H1 (cell line): ENCODE results near the gene CHST1. TPM values are rescaled to one million over a fixed set of nuclear protein-coding genes. Genes with fewer than 3 reads are reported as not detected.

Experiments
- CTCF ChIA-PET: fragments of 300-600 bp; sonication (Branson Sonifier 250); formaldehyde crosslinking; loops from one replicate; lab custom pipeline; 2021; ENCODE audit not compliant: partially characterized antibody; lab: Charles Lee
- POLR2A ChIA-PET: fragments of 300-600 bp; sonication (Branson Sonifier 250); formaldehyde crosslinking; loops from one replicate; lab custom pipeline; 2021; ENCODE audit warnings: inconsistent platforms; ENCODE audit not compliant: partially characterized antibody; lab: Charles Lee
- DNase-seq, 2 experiments: peaks; one replicate each; pipeline versions ENCODE4 v3.0.0 to v3.0.0-alpha.2; 2010 to 2022; ENCODE audit warnings: low spot score in 2 of 2, low read depth in 1 of 2, mixed read lengths in 1 of 2
- FAIRE-seq: peaks from 2 replicates; lab custom pipeline; 2011; peaks lifted over from hg19 to GRCh38; lab: Jason Lieb, UNC
- H2AFZ ChIP-seq: 2 replicates; pipeline ENCODE4 v1.8.1; 2012; ENCODE audit warnings: low read length, inconsistent platforms
- H2AK5ac ChIP-seq: 2 replicates; pipeline ENCODE4 v1.6.1; 2013; ENCODE audit warnings: low read depth, low read length
- H2BK120ac ChIP-seq: replicated peaks from 2 replicates; pipeline ENCODE3; 2013; ENCODE audit warnings: low read depth, low read length, inconsistent platforms
- H2BK12ac ChIP-seq: 2 replicates; pipeline ENCODE4 v1.6.1; 2013; ENCODE audit warnings: low read depth, low read length
- H2BK15ac ChIP-seq: 2 replicates; pipeline ENCODE4 v1.6.1; 2013; ENCODE audit warnings: low read length
- H2BK20ac ChIP-seq: 2 replicates; pipeline ENCODE4 v1.6.1; 2013; ENCODE audit warnings: low read length
- H2BK5ac ChIP-seq: 2 replicates; pipeline ENCODE4 v1.6.1; 2013; ENCODE audit warnings: low read depth, low read length
- H3K14ac ChIP-seq: 2 replicates; pipeline ENCODE4 v1.6.1; 2013; ENCODE audit warnings: inconsistent platforms; ENCODE audit not compliant: insufficient read length
- H3K18ac ChIP-seq: 2 replicates; pipeline ENCODE4 v1.6.1; 2013; ENCODE audit warnings: low read length; ENCODE audit errors: extremely low read depth
- H3K23ac ChIP-seq: 2 replicates; pipeline ENCODE4 v1.6.1; 2013; ENCODE audit warnings: inconsistent platforms; ENCODE audit not compliant: insufficient read length
- H3K23me2 ChIP-seq: 2 replicates; pipeline ENCODE4 v1.6.1; 2013; ENCODE audit warnings: low read depth, low read length
- H3K27ac ChIP-seq: 2 replicates; pipeline ENCODE4 v1.6.1; 2011; ENCODE audit warnings: low read depth, low read length, inconsistent platforms
- H3K27me3 ChIP-seq, 4 experiments: replicated peaks in 1 of 4; 1 replicate in 1 of 4; 2 replicates in 3 of 4; pipeline versions ENCODE4 v1.6.1 to v1.8.1; 2011 to 2013; ENCODE audit warnings: low read length in 3 of 4, mild to moderate bottlenecking in 3 of 4, inconsistent platforms in 2 of 4, mixed read lengths in 2 of 4, moderate library complexity in 1 of 4; ENCODE audit not compliant: control insufficient read depth in 3 of 4, insufficient read depth in 3 of 4; ENCODE audit errors: extremely low read depth in 1 of 4
- H3K36me3 ChIP-seq, 4 experiments: 2 replicates each; pipeline versions ENCODE4 v1.6.1 to v1.8.1; 2011 to 2013; ENCODE audit warnings: mild to moderate bottlenecking in 4 of 4, low read length in 3 of 4, moderate library complexity in 2 of 4, control low read depth in 1 of 4, inconsistent platforms in 1 of 4; ENCODE audit not compliant: insufficient read depth in 4 of 4, control insufficient read depth in 2 of 4
- H3K4ac ChIP-seq: replicated peaks from 2 replicates; pipeline ENCODE3; 2013; ENCODE audit warnings: low read length, low read depth, mixed read lengths, inconsistent platforms; ENCODE audit not compliant: insufficient read length
- H3K4me1 ChIP-seq, 4 experiments: replicated peaks in 1 of 4; 1 replicate in 1 of 4; 2 replicates in 3 of 4; pipeline versions ENCODE4 v1.6.1 to v1.8.1; 2011 to 2013; ENCODE audit warnings: low read length in 3 of 4, inconsistent platforms in 2 of 4, mixed read lengths in 1 of 4; ENCODE audit not compliant: insufficient read depth in 4 of 4, control insufficient read depth in 3 of 4
- H3K4me2 ChIP-seq, 2 experiments: 2 replicates each; pipeline versions ENCODE4 v1.6.1 to v1.8.1; 2011 to 2013; ENCODE audit warnings: low read depth in 2 of 2, low read length in 2 of 2, control low read depth in 1 of 2, inconsistent platforms in 1 of 2, mild to moderate bottlenecking in 1 of 2; ENCODE audit not compliant: insufficient read depth in 1 of 2
- H3K4me3 ChIP-seq, 4 experiments: fragments of 200-600, 300-600 bp in 1 of 4; sonication (generic), shearing (Covaris generic), sonication (Bioruptor Twin) in 1 of 4; 2 replicates each; pipeline versions ENCODE4 v1.5.1 to v1.8.1; 2011 to 2016; ENCODE audit warnings: low read length in 4 of 4, low read depth in 3 of 4, control low read depth in 2 of 4, inconsistent platforms in 2 of 4, mild to moderate bottlenecking in 2 of 4, mixed read lengths in 1 of 4, moderate library complexity in 1 of 4; ENCODE audit not compliant: insufficient read depth in 2 of 4; ENCODE audit errors: extremely low read depth in 1 of 4
- H3K56ac ChIP-seq: replicated peaks from 2 replicates; pipeline ENCODE3; 2013; ENCODE audit warnings: low read depth, mild to moderate bottlenecking, mixed read lengths, low read length, inconsistent platforms; ENCODE audit not compliant: insufficient read length
- H3K79me1 ChIP-seq: 2 replicates; pipeline ENCODE4 v1.6.1; 2013; ENCODE audit warnings: low read depth, low read length, control low read depth
- H3K79me2 ChIP-seq, 2 experiments: 2 replicates each; pipeline versions ENCODE4 v1.6.1 to v1.8.1; 2012 to 2013; ENCODE audit warnings: low read length in 2 of 2, mild to moderate bottlenecking in 2 of 2, inconsistent platforms in 1 of 2; ENCODE audit not compliant: insufficient read depth in 2 of 2, control insufficient read depth in 1 of 2
- H3K9ac ChIP-seq, 4 experiments: replicated peaks in 1 of 4; 1 replicate in 1 of 4; 2 replicates in 3 of 4; pipeline versions ENCODE4 v1.6.1 to v1.8.1; 2011 to 2013; ENCODE audit warnings: low read depth in 3 of 4, low read length in 3 of 4, control low read depth in 2 of 4, mild to moderate bottlenecking in 2 of 4, moderate library complexity in 2 of 4, inconsistent platforms in 1 of 4; ENCODE audit errors: extremely low read depth in 1 of 4
- H3K9me3 ChIP-seq, 2 experiments: 2 replicates each; pipeline versions ENCODE4 v1.6.1 to v1.8.1; 2012 to 2013; ENCODE audit warnings: mild to moderate bottlenecking in 2 of 2, moderate library complexity in 2 of 2, control low read depth in 1 of 2, inconsistent platforms in 1 of 2, low read depth in 1 of 2, low read length in 1 of 2, mixed read lengths in 1 of 2; ENCODE audit not compliant: insufficient read depth in 2 of 2
- H4K20me1 ChIP-seq, 2 experiments: replicated peaks in 1 of 2; 2 replicates each; pipeline versions ENCODE3 to v1.8.1; 2011 to 2013; ENCODE audit warnings: inconsistent platforms in 2 of 2, low read length in 2 of 2, mild to moderate bottlenecking in 1 of 2; ENCODE audit not compliant: insufficient read depth in 2 of 2, control insufficient read depth in 1 of 2
- H4K5ac ChIP-seq: 2 replicates; pipeline ENCODE4 v1.6.1; 2013; ENCODE audit warnings: low read length, low read depth, mixed read lengths, inconsistent platforms; ENCODE audit not compliant: insufficient read length
- H4K8ac ChIP-seq: 2 replicates; pipeline ENCODE4 v1.8.0; 2013; ENCODE audit warnings: mild to moderate bottlenecking, moderate library complexity, low read length, inconsistent platforms; ENCODE audit not compliant: insufficient read depth; ENCODE audit errors: extremely low read depth
- H4K91ac ChIP-seq: replicated peaks from 2 replicates; pipeline ENCODE3; 2013; ENCODE audit warnings: low read length, mixed read lengths, inconsistent platforms; ENCODE audit not compliant: insufficient read length
- CTCF ChIP-seq, 3 experiments: IDR thresholded peaks; 1 replicate in 2 of 3; 2 replicates in 1 of 3; pipeline versions ENCODE4 v1.5.1 to v1.6.1; 2011; ENCODE audit warnings: low read length in 3 of 3, mild to moderate bottlenecking in 3 of 3, inconsistent platforms in 2 of 3, low read depth in 1 of 3, moderate library complexity in 1 of 3; ENCODE audit not compliant: insufficient read depth in 1 of 3; ENCODE audit errors: control extremely low read depth in 1 of 3
- NRF1 ChIP-seq: IDR thresholded peaks from 2 replicates; pipeline ENCODE4 v1.6.1; 2011; ENCODE audit warnings: mild to moderate bottlenecking, low read depth, low read length, improper control_type of control experiment
- SRF ChIP-seq: IDR thresholded peaks from 2 replicates; pipeline ENCODE4 v1.6.1; 2011; ENCODE audit warnings: mild to moderate bottlenecking, low read depth, low read length, moderate library complexity
- ZNF274 ChIP-seq: IDR thresholded peaks from 2 replicates; pipeline ENCODE4 v1.7.0; 2012; ENCODE audit warnings: low read length, borderline replicate concordance; ENCODE audit errors: extremely low read depth
- WGBS, 2 experiments: shearing (Covaris generic) in 1 of 2; methylation state at CpG; one replicate each; pipeline versions ENCODE4 v1.1.6 to v1.1.7; 2013 to 2015; ENCODE audit warnings: low lambda C conversion rate in 2 of 2, mixed read lengths in 2 of 2, inconsistent platforms in 1 of 2, low coverage in 1 of 2, missing lambda C conversion rate in 1 of 2; ENCODE audit not compliant: insufficient replicate concordance in 2 of 2, insufficient coverage in 1 of 2, insufficient read length in 1 of 2; ENCODE audit errors: extremely low coverage in 1 of 2, missing lambda C conversion rate in 1 of 2; 5-methylcytosine and 5-hydroxymethylcytosine counted together
- polyA plus RNA-seq, 7 experiments: library from polyadenylated mRNA; depleted of rRNA in 3 of 7; stranded (reverse) in 5 of 7; unstranded in 2 of 7; fragments of >200 nt in 5 of 7; fragments of 200-250 nt in 2 of 7; gene quantifications; 1 replicate in 5 of 7; 2 replicates in 1 of 7; 4 replicates in 1 of 7; pipeline versions ENCODE4 v1.2.1 to v1.2.3, GENCODE V29; 2011 to 2013; ENCODE audit warnings: missing spikeins in 2 of 7, mixed read lengths in 2 of 7
- total RNA-seq: library from RNA; stranded (reverse); fragmentation: NEBNext Ultra II Directional; extraction: Animal tissue kit (Norgen Biotek cat#: 25700); gene quantifications from 2 replicates; pipeline ENCODE4 v1.2.1, GENCODE V29; 2021
- TF ChIP-seq, protein P1 (sequence below): IDR thresholded peaks from 2 replicates; pipeline ENCODE4 v1.6.1; 2012; ENCODE audit warnings: low read length, inconsistent platforms

CHST1 gene
- total and polyA plus RNA-seq, 2 of the 8 experiments (the other 6 are each of a cell fraction or from before 2014, with no cell fraction given), result 1.6 to 3.8 TPM

DNA sequence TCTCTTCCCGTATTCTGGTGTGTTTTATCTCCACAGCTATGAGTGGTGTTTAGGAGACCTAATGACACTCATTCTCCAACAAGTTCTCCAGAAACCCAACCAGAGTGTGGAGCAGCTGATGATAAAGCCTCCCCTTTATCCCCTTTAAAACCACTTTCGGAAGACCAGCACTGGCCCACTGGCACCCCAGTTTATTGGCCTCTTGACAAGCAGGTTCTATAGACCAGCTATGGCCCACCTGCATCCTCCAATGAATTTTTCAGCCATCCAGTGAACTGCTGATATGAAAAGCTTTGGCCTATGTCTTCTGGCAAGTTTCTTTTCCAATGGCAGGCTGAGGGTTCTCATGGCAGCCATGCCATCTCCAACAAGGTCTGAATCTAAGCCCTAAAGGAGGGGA, 27.4 kb downstream of the CHST1 start:
- Histone ChIP-seq H3K36me3 (no peaks in the 10 kb centered on the region), H3K9ac (no peak overlapping the region), H3K18ac (no peak overlapping the region), H4K8ac (no peak overlapping the region), H2AFZ (no peak overlapping the region), H3K4me1 (no peaks in the 10 kb centered on the region), H3K23me2 (no peaks in the 10 kb centered on the region), H3K4ac (no peak overlapping the region), H2BK120ac (no peak overlapping the region), H4K5ac (no peak overlapping the region), H3K27me3 (no peaks in the 10 kb centered on the region), H2BK12ac (no peak overlapping the region), H2BK5ac (no peak overlapping the region), H4K20me1 (no peaks in the 10 kb centered on the region), H3K79me2 (no peaks in the 10 kb centered on the region), H3K79me1 (no peaks in the 10 kb centered on the region), H3K14ac (no peak overlapping the region), H2BK15ac (no peak overlapping the region), H2BK20ac (no peak overlapping the region), H3K23ac (no peak overlapping the region), H3K56ac (no peak overlapping the region), H3K27ac (no peak overlapping the region), H2AK5ac (no peak overlapping the region), H3K4me3 (no peak overlapping the region), H4K91ac (no peak overlapping the region), H3K4me2 (no peak overlapping the region), H3K9me3 (no peaks in the 10 kb centered on the region; a peak in 1 of 4 replicates)
- DNase-seq, result no peak
- POLR2A ChIA-PET, result no interaction called here
- CTCF ChIA-PET, result interaction anchor here (1.2 to 1.9 kb wide), 4 partner anchors 13 to 132 kb away, joined by 3 to 11 read pairs (median 4); no protein-coding TSS in a partner anchor
- FAIRE-seq, result no peak
- WGBS, 2 experiments, result 84% methylated on average over 2 of the region's 2 CpGs; no CpG with 5 or more reads in 1 of the 2 experiments
- TF ChIP-seq NRF1 (no peak), SRF (no peak), CTCF (IDR thresholded peaks at IDR 0.05; ENCODE audit: control extremely low read depth in 1 of 3, insufficient read depth in 1 of 3, low read depth in 1 of 3, low read length in 3 of 3) (no peak), ZNF274 (no peak)
- TF ChIP-seq, protein P1, sequence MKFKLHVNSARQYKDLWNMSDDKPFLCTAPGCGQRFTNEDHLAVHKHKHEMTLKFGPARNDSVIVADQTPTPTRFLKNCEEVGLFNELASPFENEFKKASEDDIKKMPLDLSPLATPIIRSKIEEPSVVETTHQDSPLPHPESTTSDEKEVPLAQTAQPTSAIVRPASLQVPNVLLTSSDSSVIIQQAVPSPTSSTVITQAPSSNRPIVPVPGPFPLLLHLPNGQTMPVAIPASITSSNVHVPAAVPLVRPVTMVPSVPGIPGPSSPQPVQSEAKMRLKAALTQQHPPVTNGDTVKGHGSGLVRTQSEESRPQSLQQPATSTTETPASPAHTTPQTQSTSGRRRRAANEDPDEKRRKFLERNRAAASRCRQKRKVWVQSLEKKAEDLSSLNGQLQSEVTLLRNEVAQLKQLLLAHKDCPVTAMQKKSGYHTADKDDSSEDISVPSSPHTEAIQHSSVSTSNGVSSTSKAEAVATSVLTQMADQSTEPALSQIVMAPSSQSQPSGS, result no peak
